ENCODE data around the gene HIC1. TPM values are rescaled to one million over a fixed set of nuclear protein-coding genes. Genes with fewer than 3 reads are reported as not detected.

Gene HIC1
- total and polyA plus RNA-seq, 9 of the 15 experiments (the other 6 are each of a cell fraction or from before 2014, with no cell fraction given), result 0.01 to 2.5 (median 0.18) TPM

DNA sequence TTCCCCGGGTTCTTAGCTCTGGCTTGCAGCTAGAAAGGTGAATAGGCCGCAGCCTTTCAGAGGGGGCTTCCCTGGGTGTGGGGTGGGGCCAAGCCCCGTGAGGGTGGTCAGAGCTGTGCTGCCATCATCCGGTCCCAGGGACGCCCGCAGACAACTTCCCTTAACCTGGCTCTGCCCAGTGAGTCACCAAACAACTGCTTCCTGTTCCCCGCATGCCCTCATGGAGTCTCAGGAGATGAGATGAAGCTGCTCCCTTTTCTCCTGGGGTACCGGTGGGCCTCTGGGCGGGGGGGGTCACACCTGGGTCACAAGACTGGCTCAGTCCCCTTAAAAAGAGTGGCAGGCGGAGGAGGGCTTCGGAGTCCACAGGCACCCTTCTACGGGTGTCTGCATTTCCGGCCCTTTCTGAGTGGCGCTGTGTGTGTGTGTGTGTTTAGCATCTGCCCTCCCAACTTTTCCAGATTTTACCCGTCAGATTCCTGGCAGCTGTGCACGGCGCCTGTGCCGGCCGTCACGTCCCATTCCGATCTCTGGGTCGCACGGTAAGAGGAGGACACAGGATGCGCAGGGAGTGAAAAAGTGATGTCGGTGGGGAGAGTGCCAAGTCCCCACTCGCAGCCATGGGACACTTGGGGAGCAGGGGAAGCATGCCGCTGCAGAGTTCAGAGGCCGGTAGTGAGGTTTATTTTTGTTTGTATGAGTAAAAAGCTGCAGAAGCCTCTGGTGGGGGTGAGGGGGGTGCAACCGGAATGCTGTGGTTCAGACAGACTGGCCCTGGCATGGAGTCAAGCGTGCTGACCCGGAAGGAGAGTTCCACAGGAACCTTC is 16.8 kb downstream of the HIC1 start (continued):
- TF ChIP-seq, protein P1, sequence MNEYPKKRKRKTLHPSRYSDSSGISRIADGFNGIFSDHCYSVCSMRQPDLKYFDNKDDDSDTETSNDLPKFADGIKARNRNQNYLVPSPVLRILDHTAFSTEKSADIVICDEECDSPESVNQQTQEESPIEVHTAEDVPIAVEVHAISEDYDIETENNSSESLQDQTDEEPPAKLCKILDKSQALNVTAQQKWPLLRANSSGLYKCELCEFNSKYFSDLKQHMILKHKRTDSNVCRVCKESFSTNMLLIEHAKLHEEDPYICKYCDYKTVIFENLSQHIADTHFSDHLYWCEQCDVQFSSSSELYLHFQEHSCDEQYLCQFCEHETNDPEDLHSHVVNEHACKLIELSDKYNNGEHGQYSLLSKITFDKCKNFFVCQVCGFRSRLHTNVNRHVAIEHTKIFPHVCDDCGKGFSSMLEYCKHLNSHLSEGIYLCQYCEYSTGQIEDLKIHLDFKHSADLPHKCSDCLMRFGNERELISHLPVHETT (CRISPR knock-in tag; conservative IDR thresholded peaks at IDR 0.05 in 1 of 2, IDR thresholded peaks at IDR 0.05 in 1 of 2), result no peak
- TF ChIP-seq POLR2H (tag; IDR thresholded peaks at IDR 0.05; ENCODE audit: low read depth) (no peak), POLR3A (IDR thresholded peaks at IDR 0.05; ENCODE audit: borderline replicate concordance, extremely low read depth, insufficient read depth, insufficient read length) (no peak), SETDB1 (IDR thresholded peaks at IDR 0.05; ENCODE audit: low read length) (no peak), ARID1B (IDR thresholded peaks at IDR 0.05) (no peak), E2F3 (CRISPR knock-in tag; IDR thresholded peaks at IDR 0.05) (no peak), GTF2A2 (tag; IDR thresholded peaks at IDR 0.05) (no peak)
- TF ChIP-seq, protein P2, sequence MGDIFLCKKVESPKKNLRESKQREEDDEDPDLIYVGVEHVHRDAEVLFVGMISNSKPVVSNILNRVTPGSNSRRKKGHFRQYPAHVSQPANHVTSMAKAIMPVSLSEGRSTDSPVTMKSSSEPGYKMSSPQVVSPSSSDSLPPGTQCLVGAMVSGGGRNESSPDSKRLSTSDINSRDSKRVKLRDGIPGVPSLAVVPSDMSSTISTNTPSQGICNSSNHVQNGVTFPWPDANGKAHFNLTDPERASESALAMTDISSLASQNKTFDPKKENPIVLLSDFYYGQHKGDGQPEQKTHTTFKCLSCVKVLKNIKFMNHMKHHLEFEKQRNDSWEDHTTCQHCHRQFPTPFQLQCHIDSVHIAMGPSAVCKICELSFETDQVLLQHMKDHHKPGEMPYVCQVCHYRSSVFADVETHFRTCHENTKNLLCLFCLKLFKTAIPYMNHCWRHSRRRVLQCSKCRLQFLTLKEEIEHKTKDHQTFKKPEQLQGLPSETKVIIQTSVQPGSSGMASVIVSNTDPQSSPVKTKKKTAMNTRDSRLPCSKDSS (IDR thresholded peaks at IDR 0.05; ENCODE audit: low read depth, partially characterized antibody), result no peak
- TF ChIP-seq, protein P3, sequence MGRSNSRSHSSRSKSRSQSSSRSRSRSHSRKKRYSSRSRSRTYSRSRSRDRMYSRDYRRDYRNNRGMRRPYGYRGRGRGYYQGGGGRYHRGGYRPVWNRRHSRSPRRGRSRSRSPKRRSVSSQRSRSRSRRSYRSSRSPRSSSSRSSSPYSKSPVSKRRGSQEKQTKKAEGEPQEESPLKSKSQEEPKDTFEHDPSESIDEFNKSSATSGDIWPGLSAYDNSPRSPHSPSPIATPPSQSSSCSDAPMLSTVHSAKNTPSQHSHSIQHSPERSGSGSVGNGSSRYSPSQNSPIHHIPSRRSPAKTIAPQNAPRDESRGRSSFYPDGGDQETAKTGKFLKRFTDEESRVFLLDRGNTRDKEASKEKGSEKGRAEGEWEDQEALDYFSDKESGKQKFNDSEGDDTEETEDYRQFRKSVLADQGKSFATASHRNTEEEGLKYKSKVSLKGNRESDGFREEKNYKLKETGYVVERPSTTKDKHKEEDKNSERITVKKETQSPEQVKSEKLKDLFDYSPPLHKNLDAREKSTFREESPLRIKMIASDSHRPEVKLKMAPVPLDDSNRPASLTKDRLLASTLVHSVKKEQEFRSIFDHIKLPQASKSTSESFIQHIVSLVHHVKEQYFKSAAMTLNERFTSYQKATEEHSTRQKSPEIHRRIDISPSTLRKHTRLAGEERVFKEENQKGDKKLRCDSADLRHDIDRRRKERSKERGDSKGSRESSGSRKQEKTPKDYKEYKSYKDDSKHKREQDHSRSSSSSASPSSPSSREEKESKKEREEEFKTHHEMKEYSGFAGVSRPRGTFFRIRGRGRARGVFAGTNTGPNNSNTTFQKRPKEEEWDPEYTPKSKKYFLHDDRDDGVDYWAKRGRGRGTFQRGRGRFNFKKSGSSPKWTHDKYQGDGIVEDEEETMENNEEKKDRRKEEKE (IDR thresholded peaks at IDR 0.05; ENCODE audit: borderline replicate concordance in 1 of 2, control insufficient read depth in 1 of 2, low read depth in 2 of 2, low read length in 1 of 2), result no peak

All from K562 (cell line).